ENCODE data around the gene SLC18B1. TPM values are rescaled to one million over a fixed set of nuclear protein-coding genes. Genes with fewer than 3 reads are reported as not detected.
A peak's percentile ranks its signal among the peaks of the same experiment; 100 is the strongest.

The SLC18B1 gene
- polyA plus RNA-seq, 1 donor: 27.9 TPM

- Histone ChIP-seq H3K36me3 (ENCODE audit: control insufficient read depth, insufficient read depth, low read length) (peaks cover 43% of the 10 kb centered on the region), H3K9me3 (ENCODE audit: control insufficient read depth, low read depth, low read length) (no peaks in the 10 kb centered on the region), H3K4me1 (ENCODE audit: control insufficient read depth, insufficient read depth, low read length) (peaks cover 8% of the 10 kb centered on the region), H3K4me3 (ENCODE audit: low read length) (no peak overlapping the region), H3K27me3 (ENCODE audit: control insufficient read depth, insufficient read depth, low read length) (no peaks in the 10 kb centered on the region), H3K27ac (ENCODE audit: low read length) (no peak overlapping the region)
- no peak for DNase-seq
- no CpG with 5 or more reads among the region's 6 CpGs for WGBS (ENCODE audit: insufficient coverage, low lambda C conversion rate)
Measured at GRCh38 chr6:132818404-132819359, 20.2 kb upstream of the SLC18B1 start.

- no peak overlapping the region for H3K4me3 ChIP-seq (ENCODE audit: low read length)
- H3K36me3 ChIP-seq (ENCODE audit: control insufficient read depth, insufficient read depth, low read length): peaks cover 43% of the 10 kb centered on the region
- no peaks in the 10 kb centered on the region for H3K27me3 ChIP-seq (ENCODE audit: control insufficient read depth, insufficient read depth, low read length)
- peaks cover 8% of the 10 kb centered on the region for H3K4me1 ChIP-seq (ENCODE audit: control insufficient read depth, insufficient read depth, low read length)
- H3K27ac ChIP-seq (ENCODE audit: low read length): no peak overlapping the region
- no peak for DNase-seq
- no peaks in the 10 kb centered on the region for H3K9me3 ChIP-seq (ENCODE audit: control insufficient read depth, low read depth, low read length)
- WGBS (ENCODE audit: insufficient coverage, low lambda C conversion rate): no CpG with 5 or more reads among the region's 10 CpGs
Measured at GRCh38 chr6:132817554-132818403, 19.3 kb upstream of the SLC18B1 start.

GRCh38 chr6:132816660-132817059, 18.2 kb upstream of the SLC18B1 start:
- no peak for DNase-seq
- Histone ChIP-seq H3K27me3 (ENCODE audit: control insufficient read depth, insufficient read depth, low read length) (no peaks in the 10 kb centered on the region), H3K36me3 (ENCODE audit: control insufficient read depth, insufficient read depth, low read length) (peaks cover 43% of the 10 kb centered on the region), H3K9me3 (ENCODE audit: control insufficient read depth, low read depth, low read length) (no peaks in the 10 kb centered on the region), H3K4me3 (ENCODE audit: low read length) (no peak overlapping the region), H3K4me1 (ENCODE audit: control insufficient read depth, insufficient read depth, low read length) (peaks cover 8% of the 10 kb centered on the region), H3K27ac (ENCODE audit: low read length) (no peak overlapping the region)
- no CpG with 5 or more reads among the region's 4 CpGs for WGBS (ENCODE audit: insufficient coverage, low lambda C conversion rate)

- H3K4me1 ChIP-seq (ENCODE audit: control insufficient read depth, insufficient read depth, low read length): peaks cover 8% of the 10 kb centered on the region
- no peaks in the 10 kb centered on the region for H3K27me3 ChIP-seq (ENCODE audit: control insufficient read depth, insufficient read depth, low read length)
- no peak for DNase-seq
- no peaks in the 10 kb centered on the region for H3K9me3 ChIP-seq (ENCODE audit: control insufficient read depth, low read depth, low read length)
- H3K27ac ChIP-seq (ENCODE audit: low read length): no peak overlapping the region
- H3K4me3 ChIP-seq (ENCODE audit: low read length): peak overlapping the region; percentile 83
- H3K36me3 ChIP-seq (ENCODE audit: control insufficient read depth, insufficient read depth, low read length): peaks cover 42% of the 10 kb centered on the region
- no CpG with 5 or more reads among the region's 27 CpGs for WGBS (ENCODE audit: insufficient coverage, low lambda C conversion rate)
Measured at GRCh38 chr6:132814716-132815570, 16.5 kb upstream of the SLC18B1 start.

- no peaks in the 10 kb centered on the region for H3K9me3 ChIP-seq (ENCODE audit: control insufficient read depth, low read depth, low read length)
- H3K36me3 ChIP-seq (ENCODE audit: control insufficient read depth, insufficient read depth, low read length): peaks cover 27% of the 10 kb centered on the region
- DNase-seq: peak; percentile 43 to 81
- H3K4me3 ChIP-seq (ENCODE audit: low read length): peak overlapping the region; percentile 86
- no peaks in the 10 kb centered on the region for H3K27me3 ChIP-seq (ENCODE audit: control insufficient read depth, insufficient read depth, low read length)
- peak overlapping the region; percentile 95 for H3K27ac ChIP-seq (ENCODE audit: low read length)
- peaks cover 8% of the 10 kb centered on the region for H3K4me1 ChIP-seq (ENCODE audit: control insufficient read depth, insufficient read depth, low read length)
- WGBS (ENCODE audit: insufficient coverage, low lambda C conversion rate): no CpG with 5 or more reads among the region's 27 CpGs
Measured at GRCh38 chr6:132813173-132813856, 14.9 kb upstream of the SLC18B1 start.

- H3K27ac ChIP-seq (ENCODE audit: low read length): peak overlapping the region; percentile 95
- H3K36me3 ChIP-seq (ENCODE audit: control insufficient read depth, insufficient read depth, low read length): peaks cover 21% of the 10 kb centered on the region
- peak overlapping the region; percentile 86 for H3K4me3 ChIP-seq (ENCODE audit: low read length)
- 0% methylated on average over 3 of the region's 5 CpGs for WGBS (ENCODE audit: insufficient coverage, low lambda C conversion rate)
- no peaks in the 10 kb centered on the region for H3K27me3 ChIP-seq (ENCODE audit: control insufficient read depth, insufficient read depth, low read length)
- peaks cover 8% of the 10 kb centered on the region for H3K4me1 ChIP-seq (ENCODE audit: control insufficient read depth, insufficient read depth, low read length)
- H3K9me3 ChIP-seq (ENCODE audit: control insufficient read depth, low read depth, low read length): no peaks in the 10 kb centered on the region
- DNase-seq: no peak
Measured at GRCh38 chr6:132812756-132813172, 14.3 kb upstream of the SLC18B1 start.

GRCh38 chr6:132812255-132812732, 13.9 kb upstream of the SLC18B1 start:
- peak; percentile 27 to 64 for DNase-seq
- H3K4me1 ChIP-seq (ENCODE audit: control insufficient read depth, insufficient read depth, low read length): peaks cover 8% of the 10 kb centered on the region
- no peaks in the 10 kb centered on the region for H3K9me3 ChIP-seq (ENCODE audit: control insufficient read depth, low read depth, low read length)
- H3K27me3 ChIP-seq (ENCODE audit: control insufficient read depth, insufficient read depth, low read length): no peaks in the 10 kb centered on the region
- H3K27ac ChIP-seq (ENCODE audit: low read length): peak overlapping the region; percentile 95
- H3K4me3 ChIP-seq (ENCODE audit: low read length): peak overlapping the region; percentile 86
- H3K36me3 ChIP-seq (ENCODE audit: control insufficient read depth, insufficient read depth, low read length): peaks cover 16% of the 10 kb centered on the region
- WGBS (ENCODE audit: insufficient coverage, low lambda C conversion rate): 0% methylated on average over 1 of the region's 2 CpGs

- Histone ChIP-seq H3K4me3 (ENCODE audit: low read length) (no peak overlapping the region), H3K27me3 (ENCODE audit: control insufficient read depth, insufficient read depth, low read length) (no peaks in the 10 kb centered on the region), H3K4me1 (ENCODE audit: control insufficient read depth, insufficient read depth, low read length) (peaks cover 3% of the 10 kb centered on the region), H3K36me3 (ENCODE audit: control insufficient read depth, insufficient read depth, low read length) (peaks cover 6% of the 10 kb centered on the region), H3K9me3 (ENCODE audit: control insufficient read depth, low read depth, low read length) (no peaks in the 10 kb centered on the region), H3K27ac (ENCODE audit: low read length) (no peak overlapping the region)
- DNase-seq: no peak
- no CpG with 5 or more reads among the region's 3 CpGs for WGBS (ENCODE audit: insufficient coverage, low lambda C conversion rate)
Measured at GRCh38 chr6:132811276-132811675, 12.8 kb upstream of the SLC18B1 start.

GRCh38 chr6:132805548-132805947, 7.1 kb upstream of the SLC18B1 start:
- Histone ChIP-seq H3K36me3 (ENCODE audit: control insufficient read depth, insufficient read depth, low read length) (no peaks in the 10 kb centered on the region), H3K9me3 (ENCODE audit: control insufficient read depth, low read depth, low read length) (peaks cover 4% of the 10 kb centered on the region), H3K4me1 (ENCODE audit: control insufficient read depth, insufficient read depth, low read length) (no peaks in the 10 kb centered on the region), H3K4me3 (ENCODE audit: low read length) (no peak overlapping the region), H3K27ac (ENCODE audit: low read length) (no peak overlapping the region), H3K27me3 (ENCODE audit: control insufficient read depth, insufficient read depth, low read length) (no peaks in the 10 kb centered on the region)
- 67% methylated on average over 2 of the region's 2 CpGs for WGBS (ENCODE audit: insufficient coverage, low lambda C conversion rate)
- DNase-seq: no peak
